HG02840 (cell line): ENCODE results near the gene EPYC.

Experiments
- ATAC-seq: cut with Tn5 transposase; IDR thresholded peaks from one replicate; pipeline ENCODE4 v1.9.1; 2021; ENCODE audit warnings: mild to moderate bottlenecking, moderate library complexity, moderate number of reproducible peaks; ENCODE audit not compliant: unreplicated experiment, low FRiP score

Gene EPYC

GRCh38 chr12:90917431-90917830, 87.3 kb downstream of the EPYC start:
- no peak for ATAC-seq

DNA sequence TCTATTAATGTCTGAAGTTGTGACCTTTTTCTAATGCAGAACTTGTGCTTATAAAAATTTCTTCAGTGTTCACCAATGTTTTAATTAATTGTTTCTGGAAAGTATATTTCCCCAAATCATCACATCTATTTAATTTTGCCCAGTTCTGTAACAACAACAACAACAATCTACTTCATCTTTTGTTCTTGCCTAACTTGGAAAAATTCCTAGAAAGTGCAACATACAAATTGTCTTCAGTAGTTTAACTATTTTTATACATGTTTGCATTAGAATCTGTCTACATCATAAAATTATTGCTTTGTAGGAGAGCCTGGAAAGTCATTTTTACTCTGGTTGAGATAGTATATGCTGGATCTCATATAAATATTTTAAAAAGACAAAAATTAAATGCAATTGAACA, 88.3 kb downstream of the EPYC start:
- no peak for ATAC-seq

DNA sequence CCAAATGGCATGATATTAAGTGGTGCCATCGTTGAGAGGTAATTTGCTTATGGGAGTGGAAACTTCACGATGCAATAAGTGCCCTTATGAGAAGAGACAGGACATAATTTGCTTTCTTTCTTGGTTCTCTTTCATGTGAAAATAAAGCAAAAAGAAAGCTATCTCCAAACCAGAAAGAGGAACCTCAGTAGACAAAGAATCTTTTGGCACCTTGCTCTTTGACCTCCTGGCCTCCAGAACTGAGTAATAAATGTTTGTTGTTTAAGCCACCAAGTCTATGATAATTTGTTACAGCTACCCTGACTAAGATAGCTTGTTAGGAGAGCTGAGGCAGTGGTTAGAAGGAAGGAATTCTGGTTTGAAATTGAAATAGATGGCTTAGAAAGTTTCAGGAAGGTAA, 89.4 kb downstream of the EPYC start:
- ATAC-seq, result no peak
